Heart left ventricle (tissue), 11 donors: ENCODE data around the gene CDK2. TPM values are rescaled to one million over a fixed set of nuclear protein-coding genes. Genes with fewer than 3 reads are reported as not detected.

Experiments used
- polyA plus RNA-seq, 2 donors: library from polyadenylated mRNA; stranded (reverse); fragments of 200-250 nt; gene quantifications; one replicate each; pipeline ENCODE4 v1.2.3, GENCODE V29; 2013
- total RNA-seq, 9 donors: library from RNA; depleted of rRNA in 2 of 9; stranded (reverse); fragments of >200 nt in 2 of 9; fragmentation: NEBNext Ultra II Directional in 3 of 9; extraction: Animal tissue kit (Norgen Biotek cat#: 25700) in 3 of 9; gene quantifications; one replicate each; pipeline versions ENCODE4 v1.1.0 to v1.2.4, GENCODE V29; 2016 to 2023
- donor health status: ischemic (EF 13 %, LVEDD 7.1; RV severe dilation, severe dysfunction).
- donor health status: healthy with polysubstance abuse.
- donor health status: DM: no; HTN: yes; CAD: no.
- donor health status: DM: no; HTN: no; CAD: no.
- donor health status: ischemic (EF 25% LVEDD 5.7; RV mildly dilated, moderate dysfunction).
- donor health status: healthy.
- donor health status: DM: yes; HTN: yes; CAD: no.
- donor health status: PGD.
- donor health status: nonischemic (EF 23%, LVEDD 6.1; RV moderate dilation, normal function).

The CDK2 gene
- total and polyA plus RNA-seq, 11 donors: 3.7 to 23.5 (median 11.3) TPM

Other genes starting within 250 kb of the CDK2 start
- gene RDH5, start 246.4 kb upstream of the CDK2 start, total RNA-seq: 10 to 100 TPM in 8 of 9 donors, 1 to 10 TPM in 1; 5.9 to 20.5 (median 16.2) TPM
- 10 to 100 TPM; 25.8 to 42.4 TPM for gene RDH5, start 246.4 kb upstream of the CDK2 start, polyA plus RNA-seq
- 1,000 to 10,000 TPM in 3 of 9 donors, 100 to 1,000 TPM in 6; 475 to 1,670 (median 767) TPM for gene CD63, start 237.8 kb upstream of the CDK2 start, total RNA-seq
- gene CD63, start 237.8 kb upstream of the CDK2 start, polyA plus RNA-seq: 1,000 to 10,000 TPM; 1,034 to 2,790 TPM
- 10 to 100 TPM in 7 of 9 donors, 1 to 10 TPM in 2; 7.8 to 18.2 (median 12.4) TPM for gene GDF11, start 223.7 kb upstream of the CDK2 start, total RNA-seq
- 10 to 100 TPM in 1 of 2 donors, 1 to 10 TPM in 1; 6.9 to 15.7 TPM for gene GDF11, start 223.7 kb upstream of the CDK2 start, polyA plus RNA-seq
- 10 to 100 TPM; 47.2 to 69.3 (median 54.0) TPM for gene SARNP, start 149.1 kb upstream of the CDK2 start, total RNA-seq
- gene SARNP, start 149.1 kb upstream of the CDK2 start, polyA plus RNA-seq: 100 to 1,000 TPM; 118 to 138 TPM
- gene ORMDL2, start 148.8 kb upstream of the CDK2 start, total RNA-seq: 10 to 100 TPM in 8 of 9 donors, 1 to 10 TPM in 1; 9.6 to 42.3 (median 22.2) TPM
- 10 to 100 TPM; 31.4 to 61.9 TPM for gene ORMDL2, start 148.8 kb upstream of the CDK2 start, polyA plus RNA-seq
- gene DNAJC14, start 137.2 kb upstream of the CDK2 start, total RNA-seq: 10 to 100 TPM; 13.9 to 41.7 (median 19.8) TPM
- 10 to 100 TPM in 1 of 2 donors, 1 to 10 TPM in 1; 9.4 to 31.7 TPM for gene DNAJC14, start 137.2 kb upstream of the CDK2 start, polyA plus RNA-seq
- gene MMP19, start 123.9 kb upstream of the CDK2 start, total RNA-seq: 10 to 100 TPM in 1 of 9 donors, 1 to 10 TPM in 7, under 1 TPM in 1; 0.48 to 16.1 (median 2.8) TPM
- 1 to 10 TPM; 1.5 to 4.7 TPM for gene MMP19, start 123.9 kb upstream of the CDK2 start, polyA plus RNA-seq
- 10 to 100 TPM; 12.0 to 22.3 (median 13.7) TPM for gene PYM1, start 38.9 kb upstream of the CDK2 start, total RNA-seq
- 10 to 100 TPM; 19.8 to 33.6 TPM for gene PYM1, start 38.9 kb upstream of the CDK2 start, polyA plus RNA-seq
- 10 to 100 TPM in 4 of 9 donors, 1 to 10 TPM in 5; 5.3 to 27.8 (median 9.6) TPM for gene DGKA, start 35.7 kb upstream of the CDK2 start, total RNA-seq
- 1 to 10 TPM; 7.6 to 7.8 TPM for gene DGKA, start 35.7 kb upstream of the CDK2 start, polyA plus RNA-seq
- gene PMEL, start 788 bp upstream of the CDK2 start, total RNA-seq: 1 to 10 TPM in 3 of 9 donors, under 1 TPM in 5, not detected in 1; 0.56 to 1.3 (median 0.73) TPM
- gene PMEL, start 788 bp upstream of the CDK2 start, polyA plus RNA-seq: under 1 TPM; 0.23 to 0.49 TPM
- gene RAB5B, start 7.2 kb downstream of the CDK2 start, total RNA-seq: 100 to 1,000 TPM in 8 of 9 donors, 10 to 100 TPM in 1; 97.5 to 135 (median 119) TPM
- gene RAB5B, start 7.2 kb downstream of the CDK2 start, polyA plus RNA-seq: 10 to 100 TPM; 57.5 to 86.5 TPM
- gene SUOX, start 30.4 kb downstream of the CDK2 start, total RNA-seq: 10 to 100 TPM; 25.0 to 59.5 (median 32.0) TPM
- 10 to 100 TPM; 26.2 to 28.6 TPM for gene SUOX, start 30.4 kb downstream of the CDK2 start, polyA plus RNA-seq
- 10 to 100 TPM in 1 of 9 donors, 1 to 10 TPM in 8; 4.3 to 10.3 (median 6.9) TPM for gene IKZF4, start 54.2 kb downstream of the CDK2 start, total RNA-seq
- 1 to 10 TPM; 2.6 to 3.2 TPM for gene IKZF4, start 54.2 kb downstream of the CDK2 start, polyA plus RNA-seq
- gene RPS26, start 75.1 kb downstream of the CDK2 start, total RNA-seq: 100 to 1,000 TPM in 2 of 9 donors, 10 to 100 TPM in 7; 11.7 to 616 (median 23.2) TPM
- 1,000 to 10,000 TPM in 1 of 2 donors, 100 to 1,000 TPM in 1; 933 to 1,433 TPM for gene RPS26, start 75.1 kb downstream of the CDK2 start, polyA plus RNA-seq
- 1 to 10 TPM in 8 of 9 donors, under 1 TPM in 1; 0.90 to 4.5 (median 1.8) TPM for gene ERBB3, start 113.3 kb downstream of the CDK2 start, total RNA-seq
- 1 to 10 TPM; 2.7 to 3.4 TPM for gene ERBB3, start 113.3 kb downstream of the CDK2 start, polyA plus RNA-seq
- 100 to 1,000 TPM in 1 of 9 donors, 10 to 100 TPM in 8; 66.0 to 105 (median 72.4) TPM for gene PA2G4, start 137.7 kb downstream of the CDK2 start, total RNA-seq
- gene PA2G4, start 137.7 kb downstream of the CDK2 start, polyA plus RNA-seq: 100 to 1,000 TPM in 1 of 2 donors, 10 to 100 TPM in 1; 62.4 to 187 TPM
- gene RPL41, start 149.8 kb downstream of the CDK2 start, total RNA-seq: 1,000 to 10,000 TPM in 8 of 9 donors, 100 to 1,000 TPM in 1; 533 to 2,381 (median 1,999) TPM
- 1,000 to 10,000 TPM in 1 of 2 donors, 100 to 1,000 TPM in 1; 752 to 4,466 TPM for gene RPL41, start 149.8 kb downstream of the CDK2 start, polyA plus RNA-seq
- gene ZC3H10, start 151.4 kb downstream of the CDK2 start, total RNA-seq: 1 to 10 TPM; 2.7 to 6.4 (median 4.9) TPM
- 1 to 10 TPM; 3.5 to 3.9 TPM for gene ZC3H10, start 151.4 kb downstream of the CDK2 start, polyA plus RNA-seq
- gene ESYT1, start 161.4 kb downstream of the CDK2 start, total RNA-seq: 10 to 100 TPM; 26.8 to 81.1 (median 43.4) TPM
- 10 to 100 TPM; 17.0 to 67.3 TPM for gene ESYT1, start 161.4 kb downstream of the CDK2 start, polyA plus RNA-seq
- gene MYL6B, start 185.8 kb downstream of the CDK2 start, total RNA-seq: 10 to 100 TPM; 30.1 to 55.2 (median 41.1) TPM
- 10 to 100 TPM; 27.5 to 65.9 TPM for gene MYL6B, start 185.8 kb downstream of the CDK2 start, polyA plus RNA-seq
- 100 to 1,000 TPM; 355 to 949 (median 613) TPM for gene MYL6, start 191.5 kb downstream of the CDK2 start, total RNA-seq
- gene MYL6, start 191.5 kb downstream of the CDK2 start, polyA plus RNA-seq: 1,000 to 10,000 TPM in 1 of 2 donors, 100 to 1,000 TPM in 1; 745 to 1,383 TPM
- 10 to 100 TPM; 48.6 to 83.5 (median 66.2) TPM for gene SMARCC2, start 222.7 kb downstream of the CDK2 start, total RNA-seq
- gene SMARCC2, start 222.7 kb downstream of the CDK2 start, polyA plus RNA-seq: 10 to 100 TPM; 21.4 to 27.6 TPM